Gastroesophageal sphincter (tissue), 3 donors: ENCODE results near the gene LDLRAD4.

Experiments
- EP300 ChIP-seq: sonication (generic); formaldehyde crosslinking; IDR thresholded peaks from one replicate; pipeline ENCODE4 v1.6.1; 2017; ENCODE audit warnings: antibody characterized with exemption, mild to moderate bottlenecking
- POLR2A ChIP-seq, 2 donors: fragments of 450-650 bp; IDR thresholded peaks; one replicate each; pipeline ENCODE4 v1.6.1; 2017; ENCODE audit warnings: antibody characterized with exemption in 2 of 2, mild to moderate bottlenecking in 2 of 2, moderate library complexity in 1 of 2
- POLR2AphosphoS5 ChIP-seq: sonication (generic); formaldehyde crosslinking; IDR thresholded peaks from one replicate; pipeline ENCODE4 v1.6.1; 2017; ENCODE audit warnings: antibody characterized with exemption
- TF ChIP-seq, protein P1 (sequence below), 4 experiments: fragments of 200-600 bp in 2 of 4; fragments of 450-650 bp in 2 of 4; sonication (generic) in 1 of 4; IDR thresholded peaks; one replicate each; pipeline ENCODE4 v1.5.1; 2017 to 2019; ENCODE audit warnings: antibody characterized with exemption in 4 of 4, mild to moderate bottlenecking in 2 of 4, moderate library complexity in 2 of 4

DNA sequence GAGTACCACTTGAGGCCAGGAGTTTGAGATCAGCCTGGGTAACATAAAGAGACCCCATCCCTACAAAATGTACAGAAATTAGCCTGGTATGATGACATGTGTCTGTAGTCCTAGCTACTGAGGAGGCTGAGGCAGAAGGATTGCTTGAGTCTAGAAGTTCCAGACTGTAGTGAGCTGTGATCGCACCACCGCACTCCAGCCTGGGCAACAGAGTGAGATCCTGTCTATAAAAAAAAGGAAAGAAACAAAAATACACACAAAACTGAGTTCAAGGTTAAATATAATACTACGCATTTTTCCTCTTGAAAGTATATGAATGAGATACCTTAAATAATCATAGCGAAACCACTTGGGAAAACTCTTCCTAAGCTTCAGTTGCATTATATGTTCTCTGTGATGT lies 94.0 kb downstream of the LDLRAD4 start:
- TF ChIP-seq, protein P1, sequence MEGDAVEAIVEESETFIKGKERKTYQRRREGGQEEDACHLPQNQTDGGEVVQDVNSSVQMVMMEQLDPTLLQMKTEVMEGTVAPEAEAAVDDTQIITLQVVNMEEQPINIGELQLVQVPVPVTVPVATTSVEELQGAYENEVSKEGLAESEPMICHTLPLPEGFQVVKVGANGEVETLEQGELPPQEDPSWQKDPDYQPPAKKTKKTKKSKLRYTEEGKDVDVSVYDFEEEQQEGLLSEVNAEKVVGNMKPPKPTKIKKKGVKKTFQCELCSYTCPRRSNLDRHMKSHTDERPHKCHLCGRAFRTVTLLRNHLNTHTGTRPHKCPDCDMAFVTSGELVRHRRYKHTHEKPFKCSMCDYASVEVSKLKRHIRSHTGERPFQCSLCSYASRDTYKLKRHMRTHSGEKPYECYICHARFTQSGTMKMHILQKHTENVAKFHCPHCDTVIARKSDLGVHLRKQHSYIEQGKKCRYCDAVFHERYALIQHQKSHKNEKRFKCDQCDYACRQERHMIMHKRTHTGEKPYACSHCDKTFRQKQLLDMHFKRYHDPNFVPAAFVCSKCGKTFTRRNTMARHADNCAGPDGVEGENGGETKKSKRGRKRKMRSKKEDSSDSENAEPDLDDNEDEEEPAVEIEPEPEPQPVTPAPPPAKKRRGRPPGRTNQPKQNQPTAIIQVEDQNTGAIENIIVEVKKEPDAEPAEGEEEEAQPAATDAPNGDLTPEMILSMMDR (IDR thresholded peaks at IDR 0.05): no peak
- no peak for TF ChIP-seq POLR2A (IDR thresholded peaks at IDR 0.05)
- no peak for TF ChIP-seq POLR2AphosphoS5
- TF ChIP-seq EP300: no peak
